SIG-M5 treated with dmso at 0.1 percent for 504 hours (cell line): ENCODE results near the gene POTEI.
"Not testable (repeated sequence)": the region's sequence is repeated elsewhere in the genome, so short reads cannot be mapped to it uniquely, and the experiment has no call there.

ENCODE experiments used
- DNase-seq: peaks from one replicate; lab custom pipeline; 2025; ENCODE audit not compliant: unreplicated experiment; lab: John Stamatoyannopoulos, UW

Gene POTEI

GRCh38 chr2:130509228-130509627, at the start of gene POTEI:
POTEI (minus strand) TSS chr2:130509328; CDS start chr2:130509235, 93 bp downstream.
- DNase-seq, result not testable (repeated sequence)

DNA sequence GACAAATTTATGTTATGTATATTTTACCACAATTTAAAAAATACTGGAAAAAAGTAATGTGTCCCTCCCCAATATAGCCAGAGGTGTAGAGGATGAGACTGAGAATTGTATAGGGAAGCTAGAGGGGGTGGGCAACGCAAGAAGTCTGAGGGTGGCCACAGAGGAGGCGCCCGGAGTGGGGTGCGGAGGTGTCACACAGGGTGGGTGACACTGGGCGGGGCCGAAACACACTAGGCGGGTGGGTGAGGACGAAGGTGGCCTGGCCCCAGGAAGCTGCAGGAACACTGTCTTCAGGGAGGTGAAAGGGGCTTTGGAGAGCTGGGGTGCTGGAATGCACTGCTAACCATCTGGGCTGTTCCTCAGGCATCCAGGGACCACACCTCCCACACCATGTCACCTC, 47.3 kb upstream of the POTEI start:
- DNase-seq, result not testable (repeated sequence)

- not testable (repeated sequence) for DNase-seq
Observed at GRCh38 chr2:130554178-130554577, 45.0 kb upstream of the POTEI start.

- not testable (repeated sequence) for DNase-seq
Observed at GRCh38 chr2:130549475-130549874, 40.3 kb upstream of the POTEI start.

DNA sequence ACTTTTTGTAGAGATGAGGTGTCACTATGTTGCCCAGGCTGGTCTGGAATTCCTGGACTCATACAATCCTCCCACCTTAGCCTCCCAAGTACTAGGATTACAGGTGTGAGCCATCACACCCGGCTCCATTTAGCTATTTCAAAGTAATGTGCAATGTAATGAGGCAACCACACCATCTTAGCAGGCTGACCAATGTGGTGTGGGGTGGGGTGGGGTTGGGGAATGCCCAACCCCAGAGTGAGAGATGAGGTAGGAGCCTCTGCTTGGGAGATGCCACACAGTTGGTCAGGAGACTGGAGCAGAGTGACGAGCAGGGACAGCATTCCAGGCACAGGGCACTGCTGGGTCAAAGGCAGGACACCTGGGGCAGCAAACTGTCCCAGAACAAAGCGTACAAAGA, 39.3 kb upstream of the POTEI start:
- DNase-seq, result not testable (repeated sequence)

GRCh38 chr2:130544978-130545377, 35.9 kb upstream of the POTEI start:
- not testable (repeated sequence) for DNase-seq

GRCh38 chr2:130543785-130544528, 34.8 kb upstream of the POTEI start:
- not testable (repeated sequence) for DNase-seq

DNA sequence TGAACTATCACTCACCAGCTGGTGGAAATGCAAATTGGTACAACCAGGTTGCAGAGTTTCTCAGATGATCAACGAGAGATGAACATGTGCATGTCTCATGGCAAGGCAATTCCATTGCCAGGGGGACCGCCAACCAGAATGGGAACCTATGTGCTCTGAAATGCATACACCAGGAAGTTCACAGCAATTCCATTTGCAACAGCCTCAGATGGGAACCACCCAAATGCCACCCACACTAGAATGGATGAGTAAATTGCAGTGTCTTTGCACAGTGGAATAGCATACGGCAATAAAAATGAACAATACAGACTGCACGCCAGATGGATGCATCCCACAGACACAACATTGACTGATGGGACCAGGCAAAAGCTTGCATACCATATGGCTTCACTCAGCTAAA, 33.7 kb upstream of the POTEI start:
- DNase-seq, result not testable (repeated sequence)

DNA sequence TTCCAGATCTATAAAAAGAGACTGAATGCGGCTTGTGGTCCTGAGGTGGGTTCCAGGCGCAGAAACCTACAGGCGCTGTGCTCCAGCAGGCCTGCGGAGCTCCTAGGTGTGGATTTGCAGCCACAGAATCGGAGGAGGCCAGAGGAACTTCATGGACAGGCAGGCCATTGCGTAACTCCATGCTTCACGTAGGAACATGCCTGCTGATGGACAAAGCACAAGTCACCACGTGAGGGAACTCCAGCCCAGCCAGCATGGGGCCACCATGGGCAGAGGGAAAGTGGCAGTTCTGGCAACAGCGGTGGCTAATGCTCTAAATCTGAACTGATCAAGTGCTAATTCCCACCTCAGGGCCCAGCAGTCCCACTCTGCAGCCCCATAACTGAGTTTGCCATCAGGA, 29.1 kb upstream of the POTEI start:
- DNase-seq, result not testable (repeated sequence)

DNA sequence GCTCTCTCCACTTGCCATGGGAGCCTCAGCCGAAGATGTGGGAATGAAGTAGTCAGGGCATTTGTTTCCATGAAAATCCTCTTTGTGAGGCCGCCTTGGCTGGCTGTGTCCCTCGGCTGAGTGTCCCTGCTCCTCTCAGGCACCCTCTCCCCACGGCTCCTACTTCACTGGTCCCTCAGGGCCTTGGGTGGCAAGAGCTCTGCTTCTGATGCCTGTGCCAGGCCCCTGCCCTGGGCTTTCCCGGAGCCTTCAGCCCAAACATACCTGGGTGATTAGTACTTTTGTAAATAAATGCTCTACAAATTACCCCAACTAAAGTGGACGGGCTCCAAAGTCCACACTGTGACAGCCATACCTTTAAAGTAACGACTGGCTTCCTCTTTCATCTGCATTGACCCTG, 27.5 kb upstream of the POTEI start:
- not testable (repeated sequence) for DNase-seq

GRCh38 chr2:130531672-130532071, 22.5 kb upstream of the POTEI start:
- not testable (repeated sequence) for DNase-seq

DNA sequence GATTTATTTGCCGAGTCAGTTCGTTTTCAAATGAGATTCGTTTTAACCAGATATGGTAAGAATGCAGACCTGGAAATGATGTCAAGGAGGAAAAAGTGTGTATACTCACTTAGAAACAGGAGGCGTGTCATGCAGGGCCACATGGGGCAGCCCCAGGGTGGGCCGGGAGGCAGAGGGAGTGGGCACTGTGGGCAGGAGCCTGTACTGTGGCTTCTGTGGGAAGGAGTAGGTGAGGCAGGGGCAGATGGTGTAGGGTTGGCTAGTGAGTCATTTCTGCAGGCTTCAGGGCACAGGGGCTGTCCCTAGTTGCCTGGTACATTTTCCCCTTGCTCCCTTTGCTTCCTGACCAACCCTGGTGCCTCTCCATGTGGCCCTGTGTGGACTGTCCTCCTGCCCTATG, 22.1 kb upstream of the POTEI start:
- not testable (repeated sequence) for DNase-seq

GRCh38 chr2:130530212-130530611, 21.1 kb upstream of the POTEI start:
- not testable (repeated sequence) for DNase-seq

DNA sequence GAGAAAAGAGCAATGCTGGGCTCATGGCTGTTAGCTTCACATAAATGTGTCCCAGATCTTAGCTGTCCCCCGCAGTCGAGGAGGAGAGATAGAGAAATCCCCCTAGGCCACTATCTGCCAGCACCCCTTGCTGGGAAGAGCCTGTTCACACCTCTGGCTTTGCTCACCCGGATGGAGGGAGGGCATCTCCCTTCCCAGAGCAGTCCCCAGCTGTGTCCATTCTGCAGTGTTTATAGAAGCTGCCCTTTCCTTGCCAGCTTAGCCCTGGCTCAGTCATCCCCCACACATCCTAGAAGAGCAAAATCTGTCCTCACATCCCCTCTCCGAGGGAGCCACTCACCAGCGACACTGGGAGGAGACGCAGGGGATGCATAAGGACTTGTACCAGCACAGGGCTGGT, 20.4 kb upstream of the POTEI start:
- DNase-seq, result not testable (repeated sequence)

DNA sequence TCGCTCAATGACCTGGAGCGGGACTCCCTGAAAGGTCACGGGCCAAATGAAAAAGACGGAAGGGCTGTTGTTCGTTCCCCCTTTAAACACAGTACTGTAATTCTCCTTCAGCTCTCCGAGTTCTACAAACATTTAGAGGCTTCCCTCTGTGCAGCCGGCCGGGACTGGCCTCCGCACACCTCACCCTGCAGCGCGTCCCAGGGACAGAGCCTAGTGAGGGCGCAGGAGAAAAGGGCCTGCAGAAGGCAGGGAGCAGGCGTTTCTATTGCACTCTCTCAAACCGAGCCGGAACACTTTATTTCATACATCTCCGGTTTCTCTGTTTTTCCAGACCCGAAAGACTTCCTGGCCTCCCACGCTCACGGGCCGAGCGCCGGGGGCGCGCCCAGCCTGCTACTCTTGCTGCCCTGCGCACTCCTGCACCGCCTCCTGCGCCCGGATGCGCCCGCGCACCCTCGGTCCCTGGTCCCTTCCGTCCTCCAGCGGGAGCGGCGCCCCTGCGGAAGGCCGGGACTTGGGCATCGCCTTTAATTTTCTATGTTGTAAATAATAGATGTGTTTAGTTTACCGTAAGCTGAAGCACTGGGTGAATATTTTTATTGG, 18.3 kb upstream of the POTEI start:
- DNase-seq, result not testable (repeated sequence)

GRCh38 chr2:130522390-130522789, 13.3 kb upstream of the POTEI start:
- DNase-seq, result not testable (repeated sequence)

DNA sequence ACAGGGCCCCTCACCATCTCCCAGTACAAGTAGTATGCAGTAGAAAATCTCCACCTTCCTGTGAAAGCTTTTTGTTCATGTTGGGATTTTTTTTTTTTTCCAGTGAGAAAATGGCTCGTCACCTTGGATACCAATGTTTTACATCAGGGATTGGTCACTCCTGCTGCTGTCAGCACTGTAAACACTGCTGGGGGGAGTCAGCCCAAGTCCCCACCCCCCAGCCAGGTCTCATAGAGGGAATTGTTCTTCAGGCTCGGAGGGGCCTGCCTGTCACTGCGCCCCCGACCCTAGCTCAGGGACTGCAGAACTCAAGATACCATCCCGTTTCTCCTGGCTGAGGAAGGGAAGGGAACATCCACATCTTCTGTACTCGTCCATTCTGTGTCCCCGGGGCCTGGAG, 11.9 kb upstream of the POTEI start, which contains the start of gene CFC1B:
Gene CFC1B (plus strand): TSS at position 231 of the 400 bp plus-strand sequence. CDS start 263 bp downstream, outside the sequence.
- DNase-seq, result not testable (repeated sequence)

GRCh38 chr2:130518516-130519106, 9.5 kb upstream of the POTEI start:
- DNase-seq, result not testable (repeated sequence)

- DNase-seq, result not testable (repeated sequence)
Observed at GRCh38 chr2:130511747-130512451, 2.8 kb upstream of the POTEI start.

GRCh38 chr2:130510807-130511746, 1.9 kb upstream of the POTEI start:
- DNase-seq, result not testable (repeated sequence)
